ENCODE results near the gene RTN4. TPM values are rescaled to one million over a fixed set of nuclear protein-coding genes. Genes with fewer than 3 reads are reported as not detected.

The RTN4 gene
- total and polyA plus RNA-seq, 2 of the 4 experiments (the other 2 are of a cell fraction) = 77.8 to 588 TPM

GRCh38 chr2:55080204-55080738 lies 30.0 kb upstream of the RTN4 start:
- no peak overlapping the region for H3K56ac ChIP-seq (ENCODE audit: extremely low read depth, insufficient read depth, low read length)
- H3K18ac ChIP-seq (ENCODE audit: low read depth, low read length) = no peak overlapping the region
- intact Hi-C loops (cut with micrococcal nuclease) = no loop called here
- H2BK20ac ChIP-seq (ENCODE audit: low read depth, low read length) = no peak overlapping the region
- H2BK15ac ChIP-seq (ENCODE audit: low read depth, low read length) = no peak overlapping the region
- in situ Hi-C loops (cut with MboI; ENCODE audit: low sequenced_read_pairs) = no loop called here
- CTCF ChIA-PET = no interaction called here
- TF ChIP-seq ELK1 (IDR thresholded peaks at IDR 0.05; ENCODE audit: borderline replicate concordance, low read depth, low read length) = no peak
- TF ChIP-seq SMC3 (IDR thresholded peaks at IDR 0.05; ENCODE audit: low read depth, low read length) = no peak
- TF ChIP-seq USF2 (IDR thresholded peaks at IDR 0.05; ENCODE audit: low read depth, low read length) = no peak
- TF ChIP-seq NFE2L2 (IDR thresholded peaks at IDR 0.05; ENCODE audit: low read depth, low read length) = no peak
- TF ChIP-seq CEBPB (IDR thresholded peaks at IDR 0.05; ENCODE audit: low read depth, low read length) = no peak
- no peak for TF ChIP-seq RCOR1 (IDR thresholded peaks at IDR 0.05; ENCODE audit: insufficient replicate concordance, low read length)
- no peak for TF ChIP-seq RFX5 (IDR thresholded peaks at IDR 0.05; ENCODE audit: low read depth, low read length)
- no peak for TF ChIP-seq MXI1 (IDR thresholded peaks at IDR 0.05; ENCODE audit: borderline replicate concordance, low read depth, low read length)
- no peak for TF ChIP-seq POLR2A (IDR thresholded peaks at IDR 0.05; ENCODE audit: low read depth, low read length)
- H2BK120ac ChIP-seq (ENCODE audit: low read depth, low read length) = no peak overlapping the region
- no peak overlapping the region for H2AK5ac ChIP-seq (ENCODE audit: low read depth, low read length)
- H3K4me3 ChIP-seq (ENCODE audit: insufficient read depth, low read depth, low read length) = no peak overlapping the region
- H3K27ac ChIP-seq (ENCODE audit: insufficient read depth, low read length) = no peak overlapping the region
- H3K4ac ChIP-seq (ENCODE audit: low read depth, low read length) = no peak overlapping the region
- DNase-seq = no peak
- H3K23ac ChIP-seq (ENCODE audit: low read depth, low read length) = no peak overlapping the region
- no TSS peak for BruUV-seq (replicated peaks)
- H3K79me1 ChIP-seq (ENCODE audit: low read depth in 1 of 2, low read length in 2 of 2) = no peaks in the 10 kb centered on the region
- H3K14ac ChIP-seq (replicated peaks; ENCODE audit: low read depth, low read length) = no peak overlapping the region
- H4K5ac ChIP-seq (ENCODE audit: low read depth, low read length) = no peak overlapping the region
- no CpG with 5 or more reads among the region's 7 CpGs for WGBS, 2 experiments (ENCODE audit: extremely low coverage in 2 of 2, insufficient read length in 1 of 2)
- POLR2A ChIA-PET (ENCODE audit: unreplicated experiment) = no interaction called here
- H3K27me3 ChIP-seq (ENCODE audit: control insufficient read depth, insufficient read depth, low read length) = no peaks in the 10 kb centered on the region
- no peaks in the 10 kb centered on the region for H3K36me3 ChIP-seq (ENCODE audit: control insufficient read depth, insufficient read depth, low read length)
- H4K8ac ChIP-seq (ENCODE audit: low read depth in 2 of 2, low read length in 2 of 2) = no peak overlapping the region
- H3K4me1 ChIP-seq (ENCODE audit: control insufficient read depth, insufficient read depth, low read length) = no peaks in the 10 kb centered on the region
- H2BK5ac ChIP-seq (ENCODE audit: low read depth, low read length, poor library complexity, severe bottlenecking) = no peak overlapping the region
- H2AFZ ChIP-seq (replicated peaks; ENCODE audit: low read length, poor library complexity) = no peak overlapping the region
- no peaks in the 10 kb centered on the region for H3K9me3 ChIP-seq (ENCODE audit: control insufficient read depth, insufficient read depth, low read length)
- H4K91ac ChIP-seq (ENCODE audit: insufficient read depth, low read depth, low read length) = no peak overlapping the region
- H3K4me2 ChIP-seq (ENCODE audit: low read depth, low read length) = no peak overlapping the region
- H4K20me1 ChIP-seq (ENCODE audit: insufficient read depth, low read length) = no peaks in the 10 kb centered on the region
- no peak overlapping the region for H3K9ac ChIP-seq (ENCODE audit: low read depth, low read length)
- H3K9me1 ChIP-seq (ENCODE audit: insufficient read depth, low read length) = no peaks in the 10 kb centered on the region
- no peak for ATAC-seq (ENCODE audit: low read depth)
- dilution Hi-C loops (cut with HindIII; ENCODE audit: low sequenced_read_pairs, unreplicated experiment) = no loop called here
- no peak overlapping the region for H2AK9ac ChIP-seq (replicated peaks; ENCODE audit: low read depth, low read length, poor library complexity)
